ENCODE data around the gene PPP2R5D.

- TF ChIP-seq CTCF (conservative IDR thresholded peaks at IDR 0.05; ENCODE audit: low read depth, low read length) (no peak), RAD21 (IDR thresholded peaks at IDR 0.05; ENCODE audit: low read length) (no peak), NFE2L2 (IDR thresholded peaks at IDR 0.05; ENCODE audit: low read depth, low read length) (no peak), POLR2A (IDR thresholded peaks at IDR 0.05; ENCODE audit: low read depth, low read length) (no peak)
Measured at GRCh38 chr6:43001843-43002242, 17.5 kb downstream of the PPP2R5D start.

All from IMR-90 (cell line).